Measurements from ENCODE around the gene LHFPL3. TPM values are rescaled to one million over a fixed set of nuclear protein-coding genes. Genes with fewer than 3 reads are reported as not detected.

The LHFPL3 gene
- polyA plus RNA-seq, 1 donor from 2014 or later, result 5.6 TPM

GRCh38 chr7:104538152-104538551 lies 209.7 kb downstream of the LHFPL3 start:
- no peak overlapping the region for H3K9ac ChIP-seq (ENCODE audit: low read length)
- no peaks in the 10 kb centered on the region for H3K27me3 ChIP-seq (ENCODE audit: insufficient read depth, low read depth, low read length)
- no peak overlapping the region for H3K4me2 ChIP-seq (ENCODE audit: low read length)
- H3K9me3 ChIP-seq (ENCODE audit: low read length), result no peaks in the 10 kb centered on the region
- H3K36me3 ChIP-seq (ENCODE audit: insufficient read depth, low read length), result no peaks in the 10 kb centered on the region
- H3K9me2 ChIP-seq (ENCODE audit: insufficient read depth, low read length), result no peaks in the 10 kb centered on the region
- no peak overlapping the region for H2AFZ ChIP-seq (ENCODE audit: low read depth, low read length)
- no peaks in the 10 kb centered on the region for H3K79me2 ChIP-seq (replicated peaks; ENCODE audit: insufficient read depth, low read length)
- no peaks in the 10 kb centered on the region for H3F3A ChIP-seq (ENCODE audit: insufficient read depth, low read length, poor library complexity, severe bottlenecking)
- H3K4me3 ChIP-seq (ENCODE audit: low read length), result no peak overlapping the region
- H4K20me1 ChIP-seq (ENCODE audit: insufficient read depth), result no peaks in the 10 kb centered on the region
- TF ChIP-seq MXI1 (conservative IDR thresholded peaks at IDR 0.05; ENCODE audit: poor library complexity, severe bottlenecking) (no peak), EP300 (conservative IDR thresholded peaks at IDR 0.05; ENCODE audit: poor library complexity, severe bottlenecking) (no peak), EZH2 (IDR thresholded peaks at IDR 0.05; ENCODE audit: borderline replicate concordance, insufficient read depth, low read length, poor library complexity, severe bottlenecking) (no peak), SMC3 (conservative IDR thresholded peaks at IDR 0.05; ENCODE audit: poor library complexity) (no peak), RAD21 (conservative IDR thresholded peaks at IDR 0.05) (no peak), TAF1 (IDR thresholded peaks at IDR 0.05; ENCODE audit: low read depth) (no peak)
- H3K27ac ChIP-seq (ENCODE audit: low read length), result no peak overlapping the region

GRCh38 chr7:104541897-104542296 lies 213.5 kb downstream of the LHFPL3 start:
- H3K79me2 ChIP-seq (replicated peaks; ENCODE audit: insufficient read depth, low read length), result no peaks in the 10 kb centered on the region
- H3K4me3 ChIP-seq (ENCODE audit: low read length), result no peak overlapping the region
- H3K27me3 ChIP-seq (ENCODE audit: insufficient read depth, low read depth, low read length), result no peaks in the 10 kb centered on the region
- no peak overlapping the region for H3K4me2 ChIP-seq (ENCODE audit: low read length)
- H2AFZ ChIP-seq (ENCODE audit: low read depth, low read length), result no peak overlapping the region
- H3K9me3 ChIP-seq (ENCODE audit: low read length), result no peaks in the 10 kb centered on the region
- no peak overlapping the region for H3K27ac ChIP-seq (ENCODE audit: low read length)
- TF ChIP-seq EZH2 (IDR thresholded peaks at IDR 0.05; ENCODE audit: borderline replicate concordance, insufficient read depth, low read length, poor library complexity, severe bottlenecking) (no peak), TAF1 (IDR thresholded peaks at IDR 0.05; ENCODE audit: low read depth) (no peak), MXI1 (conservative IDR thresholded peaks at IDR 0.05; ENCODE audit: poor library complexity, severe bottlenecking) (no peak), EP300 (conservative IDR thresholded peaks at IDR 0.05; ENCODE audit: poor library complexity, severe bottlenecking) (no peak), SMC3 (conservative IDR thresholded peaks at IDR 0.05; ENCODE audit: poor library complexity) (no peak), RAD21 (conservative IDR thresholded peaks at IDR 0.05) (no peak), REST (IDR thresholded peaks at IDR 0.05; ENCODE audit: borderline replicate concordance) (no peak), CTCF (IDR thresholded peaks at IDR 0.05; ENCODE audit: poor library complexity, severe bottlenecking) (no peak), POLR2AphosphoS5 (IDR thresholded peaks at IDR 0.05) (no peak)
- no peaks in the 10 kb centered on the region for H4K20me1 ChIP-seq (ENCODE audit: insufficient read depth)
- no peaks in the 10 kb centered on the region for H3F3A ChIP-seq (ENCODE audit: insufficient read depth, low read length, poor library complexity, severe bottlenecking)
- no peaks in the 10 kb centered on the region for H3K36me3 ChIP-seq (ENCODE audit: insufficient read depth, low read length)
- H3K9me2 ChIP-seq (ENCODE audit: insufficient read depth, low read length), result no peaks in the 10 kb centered on the region
- no peak overlapping the region for H3K9ac ChIP-seq (ENCODE audit: low read length)
